NCI-H526 (cell line): ENCODE data around the gene PML.

ENCODE experiments used
- DNase-seq, 2 experiments: peaks; one replicate each; lab custom pipeline; 2025; lab: John Stamatoyannopoulos, UW

The PML gene, protein sequence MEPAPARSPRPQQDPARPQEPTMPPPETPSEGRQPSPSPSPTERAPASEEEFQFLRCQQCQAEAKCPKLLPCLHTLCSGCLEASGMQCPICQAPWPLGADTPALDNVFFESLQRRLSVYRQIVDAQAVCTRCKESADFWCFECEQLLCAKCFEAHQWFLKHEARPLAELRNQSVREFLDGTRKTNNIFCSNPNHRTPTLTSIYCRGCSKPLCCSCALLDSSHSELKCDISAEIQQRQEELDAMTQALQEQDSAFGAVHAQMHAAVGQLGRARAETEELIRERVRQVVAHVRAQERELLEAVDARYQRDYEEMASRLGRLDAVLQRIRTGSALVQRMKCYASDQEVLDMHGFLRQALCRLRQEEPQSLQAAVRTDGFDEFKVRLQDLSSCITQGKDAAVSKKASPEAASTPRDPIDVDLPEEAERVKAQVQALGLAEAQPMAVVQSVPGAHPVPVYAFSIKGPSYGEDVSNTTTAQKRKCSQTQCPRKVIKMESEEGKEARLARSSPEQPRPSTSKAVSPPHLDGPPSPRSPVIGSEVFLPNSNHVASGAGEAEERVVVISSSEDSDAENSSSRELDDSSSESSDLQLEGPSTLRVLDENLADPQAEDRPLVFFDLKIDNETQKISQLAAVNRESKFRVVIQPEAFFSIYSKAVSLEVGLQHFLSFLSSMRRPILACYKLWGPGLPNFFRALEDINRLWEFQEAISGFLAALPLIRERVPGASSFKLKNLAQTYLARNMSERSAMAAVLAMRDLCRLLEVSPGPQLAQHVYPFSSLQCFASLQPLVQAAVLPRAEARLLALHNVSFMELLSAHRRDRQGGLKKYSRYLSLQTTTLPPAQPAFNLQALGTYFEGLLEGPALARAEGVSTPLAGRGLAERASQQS

GRCh38 chr15:73994413-73994883 is at the start of gene PML:
Gene PML (plus strand): TSS chr15:73994716. CDS start chr15:73994813, 97 bp downstream.
- peak; percentile 87 to 96 for DNase-seq

DNA sequence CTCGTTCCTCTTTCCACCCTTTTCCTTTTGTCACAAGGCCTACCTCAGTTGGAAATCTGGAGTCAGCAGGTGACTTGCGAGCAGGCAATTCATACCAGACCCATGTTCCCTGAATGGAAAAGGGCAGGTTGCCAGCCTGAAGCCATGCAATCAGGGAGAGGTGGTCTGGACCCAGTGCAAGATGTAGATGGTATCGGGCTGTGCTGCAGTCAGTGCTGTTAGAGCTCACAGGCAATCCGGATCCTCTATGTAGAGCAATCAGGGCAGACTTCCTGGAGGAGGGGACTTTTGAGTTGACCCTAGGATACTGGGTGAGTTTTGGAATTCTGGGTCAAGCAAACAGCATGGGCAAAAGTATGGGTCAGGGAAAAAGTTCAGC is 49.4 kb upstream of the PML start:
- no peak for DNase-seq

GRCh38 chr15:73946046-73946721 is 48.3 kb upstream of the PML start:
- DNase-seq, result no peak

DNA sequence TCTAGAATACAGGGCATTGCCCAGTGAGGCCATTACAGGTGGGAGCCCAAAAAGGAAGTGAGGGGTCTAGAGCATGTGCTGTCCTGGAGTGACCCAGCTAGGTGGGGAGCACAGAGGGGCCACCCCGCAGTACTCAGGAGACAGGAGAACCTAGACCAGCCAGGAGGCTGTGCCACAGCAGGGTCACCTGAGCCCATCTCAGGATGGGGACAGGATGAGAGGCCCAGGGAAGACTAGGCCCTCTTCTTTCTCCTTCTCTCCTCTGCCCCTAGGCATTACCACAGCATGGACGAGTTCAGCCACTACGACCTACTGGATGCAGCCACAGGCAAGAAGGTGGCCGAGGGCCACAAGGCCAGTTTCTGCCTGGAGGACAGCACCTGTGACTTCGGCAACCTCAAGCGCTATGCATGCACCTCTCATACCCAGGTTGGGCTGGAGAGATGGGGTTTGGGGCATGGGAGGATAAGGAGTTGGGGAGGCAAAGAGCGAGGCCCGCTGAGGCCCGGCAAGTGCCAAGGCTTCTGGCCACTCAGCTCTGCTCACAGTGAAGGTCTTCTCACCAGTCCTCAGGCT is 47.6 kb upstream of the PML start:
- DNase-seq, result no peak

DNA sequence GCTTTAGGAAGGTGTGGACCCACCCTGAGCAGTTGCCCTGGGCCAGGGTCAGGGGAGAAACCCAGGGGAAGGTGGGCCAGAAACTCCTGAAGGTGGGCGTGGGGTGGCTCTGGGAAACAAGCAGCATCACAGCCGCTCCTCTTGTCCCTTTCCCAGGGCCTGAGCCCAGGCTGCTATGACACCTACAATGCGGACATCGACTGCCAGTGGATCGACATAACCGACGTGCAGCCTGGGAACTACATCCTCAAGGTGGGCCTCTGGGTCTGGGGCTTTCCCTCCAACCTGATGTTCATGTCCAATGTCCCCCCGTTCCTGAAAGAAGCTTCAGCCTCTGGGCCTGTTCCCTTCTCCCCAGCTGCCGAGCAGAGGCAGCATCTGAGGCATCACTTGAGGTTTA is 46.9 kb upstream of the PML start:
- DNase-seq, result no peak

GRCh38 chr15:73948396-73948795 is 46.1 kb upstream of the PML start:
- no peak for DNase-seq

DNA sequence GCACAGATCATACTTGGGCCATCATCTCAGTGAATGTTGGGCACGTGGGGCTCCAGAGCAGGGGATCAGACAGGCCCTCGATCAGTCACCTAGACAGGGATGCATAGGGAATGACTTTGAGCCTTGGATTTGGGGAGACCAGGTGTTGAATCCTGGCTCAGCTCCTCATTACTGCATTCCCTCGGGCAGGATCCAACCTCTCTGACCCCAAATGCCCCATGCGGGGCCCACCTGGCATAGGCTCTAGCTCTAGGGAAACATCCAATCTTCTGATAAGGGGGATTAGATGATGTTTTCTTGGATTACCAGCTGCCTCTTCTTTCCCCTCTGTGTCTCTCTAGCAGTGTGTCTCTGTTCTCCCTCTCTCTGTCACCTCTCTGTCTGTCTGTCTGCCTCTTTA is 45.5 kb upstream of the PML start:
- DNase-seq, result no peak

- no peak for DNase-seq
Observed at GRCh38 chr15:73949496-73949895, 45.0 kb upstream of the PML start.

DNA sequence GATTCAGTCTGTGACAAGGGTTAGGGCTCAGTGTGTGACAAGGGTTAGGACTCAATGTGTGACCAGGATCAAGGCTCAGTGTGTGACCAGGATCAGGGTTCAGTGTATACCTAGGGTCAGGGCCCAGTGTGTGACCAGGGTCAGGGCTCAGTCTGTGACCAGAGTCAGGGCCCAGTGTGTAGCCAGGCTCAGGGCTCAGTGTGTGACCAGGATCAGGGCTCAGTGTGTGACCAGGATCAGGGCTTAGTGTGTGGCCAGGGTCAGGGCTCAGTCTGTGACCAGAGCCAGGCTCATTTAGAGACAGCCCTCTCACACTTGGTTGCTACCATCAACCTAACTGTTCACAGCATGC is 44.1 kb upstream of the PML start:
- no peak for DNase-seq

DNA sequence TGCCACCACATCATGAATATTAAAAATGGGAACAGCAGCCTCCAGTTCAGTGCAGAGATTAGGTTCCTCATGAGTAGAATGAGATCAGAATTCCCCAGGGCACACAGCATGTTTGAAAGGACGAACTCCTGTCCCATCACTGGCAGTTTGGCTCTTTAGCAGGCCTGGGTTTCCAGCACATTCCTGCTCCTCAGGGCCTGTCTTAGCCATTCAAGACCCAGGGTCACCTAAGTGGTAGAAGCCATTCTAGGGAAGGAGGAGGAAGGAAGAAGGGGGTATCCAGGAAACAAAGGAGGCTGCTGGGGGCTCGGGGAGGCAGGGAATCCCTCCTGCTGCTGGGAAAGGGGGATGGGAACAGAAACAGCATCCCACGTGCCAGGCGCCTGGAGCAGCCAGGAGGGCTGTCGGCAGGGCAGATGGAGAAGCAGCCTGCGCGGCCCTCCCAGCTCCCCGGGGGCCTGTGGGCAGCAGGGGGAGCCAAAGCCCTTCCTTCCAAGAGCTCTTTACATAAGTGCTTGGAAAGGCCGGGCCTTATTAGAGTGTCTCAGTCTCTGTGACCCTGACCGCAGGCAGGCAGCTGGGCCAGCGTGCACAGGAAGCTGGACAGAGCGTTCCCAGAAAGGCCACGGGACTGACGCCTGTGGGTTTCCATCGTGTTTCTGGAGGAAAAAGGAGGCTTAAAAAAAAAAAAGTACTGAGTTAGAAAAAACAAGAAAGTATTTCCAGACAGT is 43.5 kb upstream of the PML start:
- peak; percentile 65 to 89 for DNase-seq

DNA sequence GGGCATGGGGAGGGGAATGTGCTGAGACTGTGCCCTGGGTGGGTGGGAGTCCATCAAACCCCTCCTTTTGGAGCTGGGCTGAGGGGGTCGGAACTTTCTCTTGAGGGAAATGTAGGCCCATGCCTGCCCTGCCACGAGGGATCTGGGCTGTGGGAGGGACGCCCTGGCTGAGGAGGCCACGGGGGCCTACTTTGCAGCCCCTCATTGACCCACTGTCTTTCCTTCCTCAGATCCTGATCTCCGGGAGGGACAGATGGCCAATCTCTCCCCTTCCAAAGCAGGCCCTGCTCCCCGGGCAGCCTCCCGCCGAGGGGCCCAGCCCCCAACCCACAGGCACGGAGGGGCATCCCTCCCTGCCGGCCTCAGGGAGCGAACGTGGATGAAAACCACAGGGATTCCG is 42.9 kb upstream of the PML start:
- no peak for DNase-seq

- DNase-seq, result no peak
Observed at GRCh38 chr15:73952171-73952912, 42.2 kb upstream of the PML start.

DNA sequence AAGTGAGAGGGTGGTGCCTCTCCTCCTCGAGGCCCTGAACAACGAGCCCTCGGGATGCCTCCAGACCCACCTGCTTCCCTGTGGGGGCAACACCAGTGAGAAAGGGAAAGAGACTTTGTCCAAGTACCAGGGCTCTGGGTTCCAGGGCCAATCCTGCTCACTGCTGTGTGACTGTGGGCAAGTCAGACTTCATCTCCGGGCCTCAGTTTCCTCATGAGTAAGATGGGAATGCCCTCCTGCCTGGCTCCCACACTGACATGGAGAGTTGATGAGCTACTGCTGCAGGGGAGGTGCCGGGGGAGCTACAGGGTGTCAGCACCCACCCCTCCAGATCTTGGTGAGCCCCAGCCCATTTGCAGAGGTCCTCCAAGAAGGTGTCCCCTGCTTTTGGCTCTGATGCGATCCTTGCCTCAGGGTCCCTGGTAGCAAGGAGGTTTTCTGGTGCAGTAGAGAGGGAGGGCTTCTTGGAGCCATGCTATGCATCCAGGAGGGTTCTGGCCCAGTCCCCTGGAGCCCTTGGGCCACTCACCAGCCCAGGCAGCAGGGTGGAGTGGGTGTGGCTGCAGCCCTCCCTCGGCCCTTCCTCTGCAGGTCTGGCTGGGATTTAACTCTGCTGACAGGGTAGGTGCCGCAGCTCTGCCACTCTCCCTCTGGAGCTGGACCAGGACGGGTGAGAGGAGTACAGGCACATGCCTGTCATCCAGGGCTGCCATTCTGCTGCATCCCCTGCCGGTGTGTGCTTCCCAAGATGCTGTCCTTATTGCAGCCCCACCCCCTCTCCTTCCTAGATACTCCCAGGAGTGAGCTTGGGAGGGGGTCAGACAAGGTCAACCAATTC is 41.4 kb upstream of the PML start:
- no peak for DNase-seq

DNA sequence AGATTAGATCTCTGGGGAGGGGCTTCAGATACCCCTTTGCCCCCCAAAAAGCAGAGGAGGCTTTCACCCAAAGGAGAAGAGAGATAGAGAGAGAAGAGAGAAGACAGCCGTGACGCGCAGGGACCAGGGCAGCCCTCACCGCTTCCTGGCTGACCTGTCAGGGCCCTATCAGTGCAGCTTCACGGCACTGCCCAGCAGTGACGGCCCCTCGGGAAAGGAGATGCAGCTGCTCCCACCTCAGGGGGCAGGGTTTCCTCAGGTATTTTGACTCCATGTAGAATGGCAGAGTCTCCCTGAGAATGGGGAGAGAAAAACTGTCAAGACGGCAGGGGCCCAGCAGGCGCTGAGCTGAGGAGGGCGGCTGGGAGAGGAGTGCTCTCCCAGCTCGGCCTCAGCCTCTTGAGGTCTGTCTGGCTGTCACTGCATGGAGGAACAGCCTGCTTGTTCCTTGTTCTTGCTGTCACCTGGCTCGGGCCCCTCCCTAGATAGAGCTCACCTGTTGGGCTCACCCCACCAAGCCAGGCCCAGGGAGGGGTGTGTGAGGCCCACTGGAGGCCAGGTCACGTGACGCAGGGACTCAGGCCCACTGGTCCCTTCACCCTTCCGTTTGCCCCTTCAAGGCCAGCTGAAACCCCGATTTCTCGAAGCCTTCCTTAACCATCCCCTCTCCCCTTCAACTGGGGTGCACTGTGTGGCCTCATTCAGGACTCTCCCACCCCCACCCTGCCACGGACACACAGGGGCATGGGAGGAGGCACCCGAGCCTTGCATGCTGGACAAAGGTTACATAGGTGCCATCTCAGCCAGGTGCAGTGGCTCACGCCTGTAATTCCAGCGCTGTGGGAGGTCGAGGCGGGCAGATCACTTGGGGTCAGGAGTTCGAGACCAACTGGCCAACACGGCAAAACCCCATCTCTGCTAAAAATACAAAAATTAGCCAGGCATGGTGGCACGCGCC is 40.0 kb upstream of the PML start:
- DNase-seq, result no peak

DNA sequence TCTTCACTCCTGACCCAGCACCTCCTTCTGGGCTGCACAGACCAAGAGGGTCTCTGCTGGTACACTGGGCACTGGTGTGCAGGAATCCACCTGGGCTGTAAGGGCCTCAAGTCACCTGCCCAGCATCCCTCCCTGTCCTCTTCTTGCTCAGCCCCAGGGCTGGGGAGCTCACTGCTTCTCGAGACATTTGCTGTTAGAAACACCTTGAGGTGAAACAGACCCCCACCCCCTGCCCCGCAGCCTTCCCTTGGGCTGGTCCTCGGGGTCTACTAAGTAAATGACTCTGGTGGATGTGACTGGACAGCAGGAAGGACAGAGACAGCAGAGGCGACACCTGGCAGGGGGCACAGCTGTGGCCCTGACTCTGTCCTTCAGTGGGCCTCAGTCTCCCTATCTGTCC is 39.2 kb upstream of the PML start:
- DNase-seq, result no peak

DNA sequence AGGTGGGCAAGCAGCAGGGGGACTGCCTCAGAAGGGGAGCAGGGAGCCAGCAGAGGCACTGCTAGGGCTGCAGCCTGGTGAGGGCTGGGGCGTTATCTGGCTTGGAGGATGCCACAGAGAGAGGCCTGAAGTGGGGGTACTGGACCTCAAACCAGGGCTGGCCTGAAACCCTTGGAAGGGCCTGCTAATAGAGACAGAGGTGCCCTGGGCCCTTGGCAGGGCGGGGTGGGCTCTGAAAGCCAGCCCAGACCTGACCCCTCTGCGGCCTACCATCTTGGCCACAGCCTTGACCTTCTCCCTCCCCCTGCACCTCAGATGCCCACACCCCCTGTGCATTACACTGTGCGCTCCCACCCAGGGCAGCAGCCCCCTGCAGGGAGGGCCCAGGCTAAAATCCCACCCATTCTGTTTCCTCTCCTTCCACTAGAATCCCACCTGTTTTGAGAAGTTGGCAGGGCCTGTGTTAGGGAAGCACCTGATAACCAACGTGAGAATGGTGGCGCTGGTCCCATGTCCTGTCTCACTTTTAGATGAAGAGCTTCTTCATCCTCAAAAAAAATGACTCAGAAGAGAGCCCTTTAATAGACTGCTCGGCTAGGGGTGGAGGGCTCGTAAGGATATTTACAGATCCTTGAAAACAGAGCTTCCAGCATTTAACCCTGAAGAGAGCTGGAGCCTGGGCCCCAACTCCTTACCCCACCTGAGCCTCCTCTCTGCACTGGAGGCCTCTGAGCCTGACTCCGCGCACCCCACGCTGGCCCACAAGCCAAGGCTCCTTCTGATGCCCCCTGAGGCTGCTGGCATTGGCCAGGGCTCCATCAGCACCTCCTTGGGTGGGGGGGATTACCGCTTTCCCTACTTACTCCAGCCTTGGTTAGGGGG is 38.4 kb upstream of the PML start:
- no peak for DNase-seq

DNA sequence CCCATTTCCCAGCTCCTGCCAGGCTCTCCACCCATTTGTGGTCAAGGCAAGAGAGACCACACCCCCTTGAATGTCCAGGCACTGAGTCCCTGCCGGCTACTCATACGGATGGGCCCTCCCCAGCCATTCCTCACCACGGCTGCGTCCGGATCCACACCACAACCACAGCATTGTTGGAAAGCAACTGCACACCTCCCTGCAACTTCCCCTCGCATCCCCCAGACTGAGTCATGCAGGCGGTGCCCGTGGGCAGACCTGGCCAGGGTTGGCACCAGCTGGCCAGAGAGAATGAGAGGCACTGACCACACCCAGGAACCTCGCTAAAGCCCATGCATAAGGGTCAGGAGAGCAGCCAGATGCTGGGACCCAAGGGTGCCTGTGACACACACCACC is 37.8 kb upstream of the PML start:
- DNase-seq, result no peak

GRCh38 chr15:73957276-73957675 is 37.2 kb upstream of the PML start:
- DNase-seq, result no peak
